Gastrocnemius medialis (tissue), 4 donors: ENCODE results near the gene CNTLN.

Experiments
- CTCF ChIP-seq, 5 experiments: fragments of 450-650 bp in 3 of 5; fragments of 200-600 bp in 2 of 5; sonication (generic) in 2 of 5; IDR thresholded peaks in 4 of 5; conservative IDR thresholded peaks in 1 of 5; 1 replicate in 4 of 5; 2 replicates in 1 of 5; pipeline ENCODE4 v1.5.1; 2016 to 2019; ENCODE audit warnings: antibody characterized with exemption in 5 of 5, mild to moderate bottlenecking in 3 of 5, moderate library complexity in 3 of 5
- POLR2A ChIP-seq, 2 donors: fragments of 450-650 bp; IDR thresholded peaks; one replicate each; pipeline ENCODE4 v1.6.1; 2017; ENCODE audit warnings: antibody characterized with exemption in 2 of 2, mild to moderate bottlenecking in 2 of 2, moderate library complexity in 2 of 2

- TF ChIP-seq POLR2A (IDR thresholded peaks at IDR 0.05) (no peak), CTCF (IDR thresholded peaks at IDR 0.05 in 4 of 5, conservative IDR thresholded peaks at IDR 0.05 in 1 of 5) (no peak)
Observed at GRCh38 chr9:17339156-17339555, 204.3 kb downstream of the CNTLN start.
